ENCODE measurements around the gene PLCH2. TPM values are rescaled to one million over a fixed set of nuclear protein-coding genes. Genes with fewer than 3 reads are reported as not detected.

The PLCH2 gene
- total and polyA plus RNA-seq, 2 donors (not counting 3 experiments of a cell fraction or from before 2014, with no cell fraction given) = 0.19 to 0.31 TPM

DNA sequence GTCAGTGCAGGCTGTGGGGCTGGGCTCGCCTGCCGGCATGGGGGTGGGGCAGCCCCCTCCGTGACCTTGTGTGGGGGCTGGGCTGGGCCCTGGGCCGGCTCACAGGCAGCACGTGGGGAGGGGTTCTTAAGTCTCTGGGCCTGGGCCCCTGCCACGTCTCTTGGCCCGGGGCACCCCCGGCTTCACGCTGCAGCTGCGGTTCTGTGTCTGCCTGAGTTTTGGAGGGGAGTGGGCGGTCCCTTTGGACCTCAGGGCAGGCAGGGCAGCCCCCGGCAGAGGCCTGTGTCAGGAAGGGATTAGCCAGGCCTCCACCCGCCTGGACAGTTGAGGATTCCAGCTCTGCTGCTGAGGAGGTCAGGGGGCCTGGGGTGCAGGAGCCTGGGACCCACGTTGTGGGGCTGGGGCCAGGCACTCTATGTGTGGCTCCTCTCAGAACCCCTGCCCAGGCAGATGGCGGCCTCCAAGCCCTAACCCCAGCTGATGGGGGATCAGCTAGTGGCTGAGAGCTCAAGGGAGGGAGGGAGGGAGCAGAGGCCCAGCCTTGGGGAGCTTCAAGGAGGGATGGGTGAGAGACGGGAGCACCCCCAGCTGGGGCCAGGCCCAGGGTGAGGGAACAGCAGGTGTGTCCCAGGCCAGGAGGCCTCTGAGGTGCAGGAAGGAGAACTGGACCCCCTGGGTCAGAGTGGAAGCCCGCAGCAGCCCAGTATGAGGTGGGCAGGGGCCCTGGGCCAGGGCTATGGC lies 1.8 kb upstream of the PLCH2 start:
- ChIA-PET CTCF (no interaction called here), POLR2A (no interaction called here)
- Histone ChIP-seq H3K27ac (ENCODE audit: insufficient read depth, low read depth, low read length) (no peak overlapping the region), H3K36me3 (ENCODE audit: control insufficient read depth in 2 of 2, extremely low read depth in 1 of 2, insufficient read depth in 2 of 2, low read length in 2 of 2) (no peaks in the 10 kb centered on the region), H3K4me2 (ENCODE audit: insufficient read depth, low read length) (no peak overlapping the region), H3K9me3 (replicated peaks; ENCODE audit: control insufficient read depth, insufficient read depth, low read length) (no peaks in the 10 kb centered on the region), H3K27me3 (ENCODE audit: control insufficient read depth in 2 of 2, insufficient read depth in 2 of 2, low read length in 2 of 2) (no peaks in the 10 kb centered on the region), H3K79me2 (ENCODE audit: control insufficient read depth, insufficient read depth, low read length) (no peaks in the 10 kb centered on the region), H3K9ac (replicated peaks; ENCODE audit: extremely low read depth, insufficient read depth, low read length) (no peak overlapping the region), H4K20me1 (replicated peaks; ENCODE audit: control insufficient read depth, extremely low read depth, insufficient read depth, low read length) (no peaks in the 10 kb centered on the region), H2AFZ (ENCODE audit: low read depth, low read length) (no peak overlapping the region), H3K4me1 (ENCODE audit: control insufficient read depth, extremely low read depth, insufficient read depth, low read length) (no peaks in the 10 kb centered on the region), H3K4me3 (replicated peaks in 1 of 3; ENCODE audit: insufficient read depth in 1 of 3, low read depth in 1 of 3, low read length in 3 of 3) (no peak overlapping the region), H3K9me1 (replicated peaks; ENCODE audit: control insufficient read depth, extremely low read depth, insufficient read depth, low read length) (no peaks in the 10 kb centered on the region)
- BruUV-seq (replicated peaks) = no TSS peak
- dilution Hi-C loops (cut with MboI; ENCODE audit: extremely low pct_ligation_motif_present, low sequenced_read_pairs) = no loop called here
- DNase-seq (ENCODE audit: low read depth, low spot score) (no peak), FAIRE-seq (no peak)
- TF ChIP-seq JUN (IDR thresholded peaks at IDR 0.05; ENCODE audit: borderline replicate concordance, insufficient read depth, insufficient read length, low read depth) (no peak), POLR2A (IDR thresholded peaks at IDR 0.05; ENCODE audit: low read depth, low read length) (no peak), FOS (IDR thresholded peaks at IDR 0.05; ENCODE audit: borderline replicate concordance, insufficient read depth, low read length) (no peak), MAX (IDR thresholded peaks at IDR 0.05; ENCODE audit: insufficient read depth, insufficient read length) (no peak), GATA2 (IDR thresholded peaks at IDR 0.05; ENCODE audit: insufficient read depth, insufficient read length, low read depth, low read length) (no peak), CTCF (IDR thresholded peaks at IDR 0.05; ENCODE audit: extremely low read depth in 1 of 2, insufficient read depth in 1 of 2, low read depth in 1 of 2, low read length in 2 of 2) (no peak), POLR2AphosphoS5 (IDR thresholded peaks at IDR 0.05; ENCODE audit: insufficient read depth, low read depth, low read length) (no peak), MYC (IDR thresholded peaks at IDR 0.05; ENCODE audit: low read depth, low read length) (no peak)
- intact Hi-C loops (cut with micrococcal nuclease) = no loop called here

Data from endothelial cell of umbilical vein (primary cell).